Measurements from ENCODE around the gene PHACTR4.
"Not testable (repeated sequence)": the region's sequence is repeated elsewhere in the genome, so short reads cannot be mapped to it uniquely, and the experiment has no call there.

Gene PHACTR4

GRCh38 chr1:28514445-28514933 lies 144.9 kb downstream of the PHACTR4 start:
- peaks cover 32 to 37% of the 10 kb centered on the region in 2 experiments for H3K36me3 ChIP-seq (ENCODE audit: control insufficient read depth in 1 of 2, insufficient read depth in 2 of 2, low read depth in 1 of 2, low read length in 2 of 2)
- whole genome bisulfite sequencing = 73% methylated on average over 13 of the region's 13 CpGs
- not testable (repeated sequence) for H3K4me2 ChIP-seq (ENCODE audit: low read length, poor library complexity, severe bottlenecking); H2AK5ac ChIP-seq (ENCODE audit: low read length, severe bottlenecking); H2BK15ac ChIP-seq (ENCODE audit: low read depth, poor library complexity, severe bottlenecking); H2BK120ac ChIP-seq (ENCODE audit: low read depth, low read length); DNase-seq; H2BK5ac ChIP-seq (ENCODE audit: low read depth, low read length, poor library complexity, severe bottlenecking); H3K9me3 ChIP-seq (ENCODE audit: control insufficient read depth, low read length); H2BK12ac ChIP-seq (ENCODE audit: low read length in 2 of 2); H3K9ac ChIP-seq (ENCODE audit: low read length); H4K91ac ChIP-seq (ENCODE audit: low read length); H3K18ac ChIP-seq (ENCODE audit: low read depth in 1 of 2, low read length in 2 of 2); H4K8ac ChIP-seq (ENCODE audit: low read length); H3K23ac ChIP-seq (ENCODE audit: low read length in 2 of 2); H3K4ac ChIP-seq (ENCODE audit: low read depth in 1 of 2, low read length in 2 of 2); H3K4me3 ChIP-seq (ENCODE audit: insufficient read depth in 1 of 2, low read depth in 1 of 2, low read length in 2 of 2); H3K14ac ChIP-seq (ENCODE audit: low read length in 2 of 2); H2AFZ ChIP-seq (ENCODE audit: low read depth, low read length); H3K79me1 ChIP-seq (replicated peaks; ENCODE audit: low read length, poor library complexity, severe bottlenecking); H3K27me3 ChIP-seq (ENCODE audit: control insufficient read depth in 1 of 2, insufficient read depth in 1 of 2, low read length in 2 of 2)
- H3K4me1 ChIP-seq (ENCODE audit: control insufficient read depth, insufficient read depth, low read depth, low read length) = peaks cover 18% of the 10 kb centered on the region
- peak overlapping the region; percentile 30 for H3K27ac ChIP-seq (ENCODE audit: low read length, poor library complexity, severe bottlenecking)

DNA sequence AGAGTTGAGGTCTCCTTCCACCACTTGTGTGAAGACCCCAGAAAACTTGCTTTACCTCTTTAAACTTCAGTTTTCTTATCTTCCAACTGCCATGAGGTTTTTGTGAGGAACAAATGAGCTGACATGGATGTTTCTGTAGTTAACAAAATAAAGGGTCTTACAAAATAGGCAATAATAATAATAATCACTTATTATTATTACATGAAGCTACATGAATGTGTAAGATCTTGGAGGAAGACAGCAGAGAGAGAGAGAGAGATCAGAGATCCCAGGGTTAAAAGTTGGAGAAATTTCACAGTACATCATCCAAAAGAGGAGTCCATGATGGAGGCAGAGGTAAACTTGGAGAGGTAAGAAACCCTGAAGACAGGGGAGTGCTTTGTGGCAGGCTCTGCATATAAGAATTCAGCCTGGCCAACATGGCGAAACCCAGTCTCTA lies 147.0 kb downstream of the PHACTR4 start:
- no peak overlapping the region for H3K9ac ChIP-seq (ENCODE audit: low read length)
- no peak overlapping the region for H4K91ac ChIP-seq (ENCODE audit: low read length)
- peak; percentile 47 for DNase-seq
- no peak overlapping the region for H2AFZ ChIP-seq (ENCODE audit: low read depth, low read length)
- no peak overlapping the region for H2BK15ac ChIP-seq (ENCODE audit: low read depth, poor library complexity, severe bottlenecking)
- no peak overlapping the region for H3K23ac ChIP-seq (ENCODE audit: low read length in 2 of 2)
- H2BK12ac ChIP-seq (ENCODE audit: low read length in 2 of 2) = no peak overlapping the region
- H4K8ac ChIP-seq (ENCODE audit: low read length) = no peak overlapping the region
- H2BK5ac ChIP-seq (ENCODE audit: low read depth, low read length, poor library complexity, severe bottlenecking) = no peak overlapping the region
- no peak overlapping the region for H2BK120ac ChIP-seq (ENCODE audit: low read depth, low read length)
- H3K36me3 ChIP-seq (ENCODE audit: control insufficient read depth in 1 of 2, insufficient read depth in 2 of 2, low read depth in 1 of 2, low read length in 2 of 2) = peaks cover 19 to 21% of the 10 kb centered on the region in 2 experiments
- no peak overlapping the region for H2AK5ac ChIP-seq (ENCODE audit: low read length, severe bottlenecking)
- H3K4me2 ChIP-seq (ENCODE audit: low read length, poor library complexity, severe bottlenecking) = no peak overlapping the region
- H3K14ac ChIP-seq (ENCODE audit: low read length in 2 of 2) = no peak overlapping the region
- peaks cover 18% of the 10 kb centered on the region for H3K4me1 ChIP-seq (ENCODE audit: control insufficient read depth, insufficient read depth, low read depth, low read length)
- no peaks in the 10 kb centered on the region for H3K9me3 ChIP-seq (ENCODE audit: control insufficient read depth, low read length)
- WGBS = 94% methylated on average over 1 of the region's 1 CpG
- no peak overlapping the region for H3K18ac ChIP-seq (ENCODE audit: low read depth in 1 of 2, low read length in 2 of 2)
- no peak overlapping the region for H3K4ac ChIP-seq (ENCODE audit: low read depth in 1 of 2, low read length in 2 of 2)
- no peaks in the 10 kb centered on the region for H3K27me3 ChIP-seq (ENCODE audit: control insufficient read depth in 1 of 2, insufficient read depth in 1 of 2, low read length in 2 of 2)
- H3K79me1 ChIP-seq (replicated peaks; ENCODE audit: low read length, poor library complexity, severe bottlenecking) = peaks cover 12% of the 10 kb centered on the region
- H3K4me3 ChIP-seq (ENCODE audit: insufficient read depth in 1 of 2, low read depth in 1 of 2, low read length in 2 of 2) = no peak overlapping the region
- H3K27ac ChIP-seq (ENCODE audit: low read length, poor library complexity, severe bottlenecking) = no peak overlapping the region

- DNase-seq = peak; percentile 82
- Histone ChIP-seq H3K36me3 (ENCODE audit: control insufficient read depth in 1 of 2, insufficient read depth in 2 of 2, low read depth in 1 of 2, low read length in 2 of 2) (peaks cover 10 to 14% of the 10 kb centered on the region in 2 experiments), H3K79me1 (replicated peaks; ENCODE audit: low read length, poor library complexity, severe bottlenecking) (peaks cover 15% of the 10 kb centered on the region), H3K14ac (ENCODE audit: low read length in 2 of 2) (no peak overlapping the region), H2BK15ac (ENCODE audit: low read depth, poor library complexity, severe bottlenecking) (no peak overlapping the region), H3K4me2 (ENCODE audit: low read length, poor library complexity, severe bottlenecking) (peak overlapping the region; percentile 68), H3K4ac (ENCODE audit: low read depth in 1 of 2, low read length in 2 of 2) (no peak overlapping the region), H4K91ac (ENCODE audit: low read length) (no peak overlapping the region), H2BK5ac (ENCODE audit: low read depth, low read length, poor library complexity, severe bottlenecking) (no peak overlapping the region), H2AFZ (ENCODE audit: low read depth, low read length) (no peak overlapping the region), H3K23ac (ENCODE audit: low read length in 2 of 2) (no peak overlapping the region), H4K8ac (ENCODE audit: low read length) (no peak overlapping the region), H3K27me3 (ENCODE audit: control insufficient read depth in 1 of 2, insufficient read depth in 1 of 2, low read length in 2 of 2) (no peaks in the 10 kb centered on the region), H3K4me1 (ENCODE audit: control insufficient read depth, insufficient read depth, low read depth, low read length) (peaks cover 18% of the 10 kb centered on the region), H2BK120ac (ENCODE audit: low read depth, low read length) (no peak overlapping the region), H3K27ac (ENCODE audit: low read length, poor library complexity, severe bottlenecking) (no peak overlapping the region), H2AK5ac (ENCODE audit: low read length, severe bottlenecking) (no peak overlapping the region), H3K9ac (ENCODE audit: low read length) (peak overlapping the region; percentile 86), H2BK12ac (ENCODE audit: low read length in 2 of 2) (no peak overlapping the region), H3K9me3 (ENCODE audit: control insufficient read depth, low read length) (no peaks in the 10 kb centered on the region), H3K4me3 (ENCODE audit: insufficient read depth in 1 of 2, low read depth in 1 of 2, low read length in 2 of 2) (peak overlapping the region in 1 of 2 experiments; percentile 92), H3K18ac (ENCODE audit: low read depth in 1 of 2, low read length in 2 of 2) (no peak overlapping the region)
- WGBS = 41% methylated on average over 6 of the region's 7 CpGs
Observed at GRCh38 chr1:28517649-28517999, 148.1 kb downstream of the PHACTR4 start.

GRCh38 chr1:28518000-28518744 lies 148.6 kb downstream of the PHACTR4 start:
- Histone ChIP-seq H3K79me1 (replicated peaks; ENCODE audit: low read length, poor library complexity, severe bottlenecking) (peaks cover 15% of the 10 kb centered on the region), H3K9me3 (ENCODE audit: control insufficient read depth, low read length) (no peaks in the 10 kb centered on the region), H4K8ac (ENCODE audit: low read length) (peak overlapping the region; percentile 98), H3K4me3 (ENCODE audit: insufficient read depth in 1 of 2, low read depth in 1 of 2, low read length in 2 of 2) (peak overlapping the region; percentile 89 to 92), H2AFZ (ENCODE audit: low read depth, low read length) (peak overlapping the region; percentile 96), H3K27ac (ENCODE audit: low read length, poor library complexity, severe bottlenecking) (no peak overlapping the region), H3K27me3 (ENCODE audit: control insufficient read depth in 1 of 2, insufficient read depth in 1 of 2, low read length in 2 of 2) (no peaks in the 10 kb centered on the region), H3K4me1 (ENCODE audit: control insufficient read depth, insufficient read depth, low read depth, low read length) (peaks cover 18% of the 10 kb centered on the region), H3K4me2 (ENCODE audit: low read length, poor library complexity, severe bottlenecking) (peak overlapping the region; percentile 86), H2BK120ac (ENCODE audit: low read depth, low read length) (peak overlapping the region; percentile 93), H3K23ac (ENCODE audit: low read length in 2 of 2) (no peak overlapping the region), H3K4ac (ENCODE audit: low read depth in 1 of 2, low read length in 2 of 2) (peak overlapping the region in 1 of 2 experiments; percentile 96), H3K9ac (ENCODE audit: low read length) (peak overlapping the region; percentile 86), H2AK5ac (ENCODE audit: low read length, severe bottlenecking) (no peak overlapping the region), H3K36me3 (ENCODE audit: control insufficient read depth in 1 of 2, insufficient read depth in 2 of 2, low read depth in 1 of 2, low read length in 2 of 2) (peaks cover 7 to 9% of the 10 kb centered on the region in 2 experiments), H4K91ac (ENCODE audit: low read length) (peak overlapping the region; percentile 89), H3K18ac (ENCODE audit: low read depth in 1 of 2, low read length in 2 of 2) (peak overlapping the region; percentile 84 to 96), H2BK5ac (ENCODE audit: low read depth, low read length, poor library complexity, severe bottlenecking) (peak overlapping the region; percentile 87), H2BK15ac (ENCODE audit: low read depth, poor library complexity, severe bottlenecking) (peak overlapping the region; percentile 79), H3K14ac (ENCODE audit: low read length in 2 of 2) (peak overlapping the region in 1 of 2 experiments; percentile 88), H2BK12ac (ENCODE audit: low read length in 2 of 2) (peak overlapping the region; percentile 60 to 62)
- peak; percentile 89 for DNase-seq
- under 1% methylated on average over 82 of the region's 92 CpGs for WGBS

All from mesenchymal stem cell (in vitro differentiated cells and primary cell).